PC-3 (cell line): ENCODE results near the gene PTPRN2. TPM values are rescaled to one million over a fixed set of nuclear protein-coding genes. Genes with fewer than 3 reads are reported as not detected.

ENCODE experiments used
- ATAC-seq: fragments of 200-7000 bp; cut with Tn5 transposase; 2 replicates; pipeline ENCODE4 v1.9.1; 2020; ENCODE audit warnings: mild to moderate bottlenecking, moderate library complexity
- BruUV-seq: library from RNA; stranded (reverse); fragments of 400-500 nt; replicated peaks from 2 replicates; lab custom pipeline; 2021; lab: Mats Ljungman, UMichigan
- CTCF ChIA-PET: fragments of 300-600 bp; sonication (Branson Sonifier 250); formaldehyde crosslinking; loops from one replicate; lab custom pipeline; 2022; ENCODE audit warnings: antibody characterized with exemption; lab: Charles Lee
- POLR2A ChIA-PET: fragments of 300-600 bp; sonication (Branson Sonifier 250); formaldehyde crosslinking; loops from one replicate; lab custom pipeline; 2022; ENCODE audit warnings: antibody characterized with exemption; ENCODE audit not compliant: unreplicated experiment; lab: Charles Lee
- DNase-seq: peaks from one replicate; pipeline ENCODE4 v3.0.0-alpha.2; 2015
- H2AFZ ChIP-seq: fragments of 300-600 bp; sonication (generic); 2 replicates; pipeline ENCODE4 v1.6.0; 2016; ENCODE audit warnings: antibody characterized with exemption, low read length
- H3F3A ChIP-seq: fragments of 300-600 bp; sonication (generic); one replicate; pipeline ENCODE4 v1.6.0; 2017; ENCODE audit warnings: antibody characterized with exemption, low read length, control low read depth, mild to moderate bottlenecking; ENCODE audit not compliant: unreplicated experiment
- H3K27ac ChIP-seq: fragments of 300-600 bp; sonication (generic); 2 replicates; pipeline ENCODE4 v1.5.1; 2016; ENCODE audit warnings: mild to moderate bottlenecking, low read length
- H3K27me3 ChIP-seq: fragments of 300-600 bp; sonication (generic); 2 replicates; pipeline ENCODE4 v1.6.1; 2016; ENCODE audit warnings: low read length, mixed read lengths
- H3K36me3 ChIP-seq: fragments of 300-600 bp; sonication (generic); 2 replicates; pipeline ENCODE4 v1.6.1; 2016; ENCODE audit warnings: low read depth, mixed run types, low read length, mixed read lengths
- H3K4me1 ChIP-seq: fragments of 300-600 bp; sonication (generic); 2 replicates; pipeline ENCODE4 v1.5.1; 2016; ENCODE audit warnings: low read length; ENCODE audit not compliant: insufficient read depth
- H3K4me2 ChIP-seq: fragments of 300-600 bp; sonication (generic); 2 replicates; pipeline ENCODE4 v1.6.0; 2016; ENCODE audit warnings: low read length
- H3K4me3 ChIP-seq: fragments of 300-600 bp; sonication (generic); 2 replicates; pipeline ENCODE4 v1.5.1; 2016; ENCODE audit warnings: mild to moderate bottlenecking, low read length, mixed read lengths
- H3K79me2 ChIP-seq: fragments of 300-600 bp; sonication (generic); 2 replicates; pipeline ENCODE4 v1.6.1; 2017; ENCODE audit warnings: low read length, mixed read lengths
- H3K9ac ChIP-seq: fragments of 300-600 bp; sonication (generic); 2 replicates; pipeline ENCODE4 v1.6.0; 2016; ENCODE audit warnings: mild to moderate bottlenecking, low read length
- H3K9me2 ChIP-seq: fragments of 300-600 bp; sonication (generic); replicated peaks from 2 replicates; pipeline ENCODE4 v1.6.1; 2016; ENCODE audit warnings: mixed run types, low read length, mixed read lengths
- H3K9me3 ChIP-seq: fragments of 300-600 bp; sonication (generic); 2 replicates; pipeline ENCODE4 v1.6.1; 2016; ENCODE audit warnings: low read length, mixed read lengths
- H4K20me1 ChIP-seq: fragments of 300-600 bp; sonication (generic); 2 replicates; pipeline ENCODE4 v1.6.1; 2016; ENCODE audit warnings: low read length, mixed read lengths
- CTCF ChIP-seq: fragments of 300-600 bp; sonication (generic); conservative IDR thresholded peaks from 2 replicates; pipeline ENCODE4 v1.5.1; 2017; ENCODE audit warnings: antibody characterized with exemption, low read depth, mild to moderate bottlenecking, low read length
- EZH2 ChIP-seq: fragments of 300-600 bp; sonication (generic); IDR thresholded peaks from one replicate; pipeline ENCODE4 v1.6.1; 2017; ENCODE audit warnings: antibody characterized with exemption, mild to moderate bottlenecking, low read length; ENCODE audit not compliant: unreplicated experiment
- EZH2phosphoT487 ChIP-seq: fragments of 300-600 bp; sonication (generic); IDR thresholded peaks from 2 replicates; pipeline ENCODE4 v1.6.1; 2018; ENCODE audit warnings: mild to moderate bottlenecking, antibody characterized with exemption, low read length, borderline replicate concordance
- intact Hi-C: fragments of 100-400 bp; cut with micrococcal nuclease; formaldehyde crosslinking; loops from 2 replicates; pipeline ENCODE4 v1.9.0; 2023
- total RNA-seq: library from RNA; depleted of rRNA; stranded (reverse); fragments of >200 nt; gene quantifications from 2 replicates; pipeline ENCODE4 v1.2.3, GENCODE V29; 2014

Gene PTPRN2
- total RNA-seq, 1 experiment from 2014 or later: 3.2 TPM

- BruUV-seq: no TSS peak
- Histone ChIP-seq H3K9ac (no peak overlapping the region), H3K27me3 (no peaks in the 10 kb centered on the region), H2AFZ (no peak overlapping the region), H3K9me2 (no peaks in the 10 kb centered on the region), H3K9me3 (peaks cover 14% of the 10 kb centered on the region), H3K4me2 (peak overlapping the region; percentile 22; the same call in 1 of the 2 replicates), H3F3A (no peaks in the 10 kb centered on the region), H3K79me2 (no peaks in the 10 kb centered on the region), H3K36me3 (no peaks in the 10 kb centered on the region), H3K4me1 (peaks cover 14% of the 10 kb centered on the region; the same call in 1 of the 2 replicates), H3K27ac (peak overlapping the region; percentile 80), H4K20me1 (no peaks in the 10 kb centered on the region), H3K4me3 (no peak overlapping the region)
- TF ChIP-seq EZH2phosphoT487: no peak
- no peak for TF ChIP-seq CTCF
- TF ChIP-seq EZH2: no peak
- intact Hi-C loops: no loop called here
- DNase-seq (peak; percentile 61), ATAC-seq (peak; percentile 85)
- ChIA-PET CTCF (no interaction called here), POLR2A (no interaction called here)
These were observed 294.7 kb downstream of the PTPRN2 start for GRCh38 chr7:158292948-158293347.

- no peaks in the 10 kb centered on the region for H4K20me1 ChIP-seq
- no peak overlapping the region for H3K4me2 ChIP-seq
- no TSS peak for BruUV-seq
- H3F3A ChIP-seq: no peaks in the 10 kb centered on the region
- H3K27me3 ChIP-seq: no peaks in the 10 kb centered on the region
- H3K9ac ChIP-seq: no peak overlapping the region
- no peak overlapping the region for H3K4me3 ChIP-seq
- H3K9me2 ChIP-seq: no peaks in the 10 kb centered on the region
- ChIA-PET CTCF (no interaction called here), POLR2A (no interaction called here)
- H3K27ac ChIP-seq: peak overlapping the region; percentile 80
- TF ChIP-seq CTCF (no peak), EZH2phosphoT487 (no peak), EZH2 (no peak)
- H3K9me3 ChIP-seq: peaks cover 21% of the 10 kb centered on the region
- no peak overlapping the region for H2AFZ ChIP-seq
- H3K79me2 ChIP-seq: no peaks in the 10 kb centered on the region
- H3K4me1 ChIP-seq: peaks cover 14% of the 10 kb centered on the region; the same call in 1 of the 2 replicates
- DNase-seq (no peak), ATAC-seq (no peak)
- H3K36me3 ChIP-seq: no peaks in the 10 kb centered on the region
- intact Hi-C loops: no loop called here
These were observed 295.6 kb downstream of the PTPRN2 start for GRCh38 chr7:158291998-158292397.

- ChIA-PET POLR2A (no interaction called here), CTCF (no interaction called here)
- Histone ChIP-seq H3K4me2 (no peak overlapping the region), H3K79me2 (no peaks in the 10 kb centered on the region), H3K9ac (no peak overlapping the region), H3K4me3 (no peak overlapping the region), H3K9me2 (no peaks in the 10 kb centered on the region), H3F3A (no peaks in the 10 kb centered on the region), H3K9me3 (peaks cover 28% of the 10 kb centered on the region), H2AFZ (no peak overlapping the region), H3K27me3 (no peaks in the 10 kb centered on the region), H3K4me1 (peaks cover 14% of the 10 kb centered on the region; the same call in 1 of the 2 replicates), H3K27ac (no peak overlapping the region), H3K36me3 (no peaks in the 10 kb centered on the region), H4K20me1 (no peaks in the 10 kb centered on the region)
- ATAC-seq (no peak), DNase-seq (no peak)
- TF ChIP-seq EZH2phosphoT487 (no peak), CTCF (no peak), EZH2 (no peak)
- no TSS peak for BruUV-seq
- intact Hi-C loops: no loop called here
These were observed 297.7 kb downstream of the PTPRN2 start for GRCh38 chr7:158289761-158290523.
